Activated CD4-positive, alpha-beta memory T cell treated with anti-CD3 and anti-CD28 coated beads for 36 hours (primary cell): ENCODE data around the gene COMMD6. TPM values are rescaled to one million over a fixed set of nuclear protein-coding genes. Genes with fewer than 3 reads are reported as not detected.
A peak's percentile ranks its signal among the peaks of the same experiment; 100 is the strongest.

Source experiments
- CTCF ChIA-PET: fragments of 350-600 bp; sonication (Branson Sonifier 250); formaldehyde crosslinking; loops from one replicate; lab custom pipeline; 2021; ENCODE audit warnings: antibody characterized with exemption, inconsistent platforms; lab: Charles Lee
- POLR2A ChIA-PET: fragments of 350-600 bp; sonication (Branson Sonifier 250); formaldehyde crosslinking; loops from one replicate; lab custom pipeline; 2021; ENCODE audit warnings: antibody characterized with exemption; lab: Charles Lee
- DNase-seq: peaks from one replicate; pipeline ENCODE4 v3.0.0-alpha.2; 2020
- H3K27ac Mint-ChIP-seq: one replicate; pipeline ENCODE4 v1.8.0; 2021; ENCODE audit warnings: mixed read lengths
- H3K27me3 Mint-ChIP-seq: one replicate; pipeline ENCODE4 v1.8.0; 2021; ENCODE audit warnings: mixed read lengths
- H3K36me3 Mint-ChIP-seq: one replicate; pipeline ENCODE4 v1.8.0; 2021; ENCODE audit warnings: mixed read lengths
- H3K4me1 Mint-ChIP-seq: one replicate; pipeline ENCODE4 v1.8.0; 2021; ENCODE audit warnings: low read depth, mixed read lengths
- H3K4me3 Mint-ChIP-seq: one replicate; pipeline ENCODE4 v1.8.0; 2021; ENCODE audit warnings: mild to moderate bottlenecking, mixed read lengths
- H3K9me3 Mint-ChIP-seq: one replicate; pipeline ENCODE4 v1.8.0; 2021; ENCODE audit warnings: mixed read lengths
- intact Hi-C: fragments of 100-400 bp; cut with micrococcal nuclease; formaldehyde crosslinking; loops from one replicate; pipeline ENCODE4 v1.15.1; 2023
- total RNA-seq, 2 experiments: library from RNA; stranded (reverse); gene quantifications; one replicate each; pipeline ENCODE4 v1.2.3, GENCODE V29; 2021

The COMMD6 gene
- total RNA-seq = 100 to 1,000 TPM; 130 to 136 TPM

GRCh38 chr13:75537401-75538365 lies at the start of gene COMMD6:
COMMD6 (minus strand) TSS chr13:75537841; CDS start chr13:75537805, 36 bp downstream.
- peak; percentile 80 for DNase-seq
- no peaks in the 10 kb centered on the region for H3K27me3 Mint-ChIP-seq
- H3K4me3 Mint-ChIP-seq = peak within 1 kb of the TSS; percentile 98
- peaks cover 13% of the 10 kb centered on the region for H3K36me3 Mint-ChIP-seq
- H3K27ac Mint-ChIP-seq = peak within 1 kb of the TSS; percentile 85
- POLR2A ChIA-PET = no interaction called here
- intact Hi-C loops = loop anchor here (1.0 to 2.0 kb wide), 3 partner anchors 12 to 171 kb away; partner anchors contain the start of genes TBC1D4 and UCHL3
- CTCF ChIA-PET = interaction anchor here (1.2 kb wide), 1 partner anchor 65 kb away, joined by 3 read pairs; no protein-coding TSS in a partner anchor
- H3K4me1 Mint-ChIP-seq = peaks cover 22% of the 10 kb centered on the region
- no peaks in the 10 kb centered on the region for H3K9me3 Mint-ChIP-seq

- Mint-ChIP-seq H3K36me3 (peaks cover 41% of the 10 kb centered on the region), H3K4me3 (no peak overlapping the region), H3K9me3 (peaks cover 18% of the 10 kb centered on the region), H3K4me1 (no peaks in the 10 kb centered on the region), H3K27me3 (no peaks in the 10 kb centered on the region), H3K27ac (no peak overlapping the region)
- no peak for DNase-seq
- CTCF ChIA-PET = no interaction called here
- POLR2A ChIA-PET = no interaction called here
- intact Hi-C loops = no loop called here
Measured at GRCh38 chr13:75585153-75585552, 47.5 kb upstream of the COMMD6 start.

- Mint-ChIP-seq H3K36me3 (peaks cover 37% of the 10 kb centered on the region), H3K4me1 (peaks cover 9% of the 10 kb centered on the region), H3K27ac (no peak overlapping the region), H3K4me3 (no peak overlapping the region), H3K27me3 (no peaks in the 10 kb centered on the region), H3K9me3 (peaks cover 18% of the 10 kb centered on the region)
- no peak for DNase-seq
- CTCF ChIA-PET = interaction anchor here (0.6 kb wide), 1 partner anchor 1744 kb away, joined by 3 read pairs; no protein-coding TSS in a partner anchor
- POLR2A ChIA-PET = no interaction called here
- intact Hi-C loops = no loop called here
Measured at GRCh38 chr13:75583091-75583490, 45.5 kb upstream of the COMMD6 start.

DNA sequence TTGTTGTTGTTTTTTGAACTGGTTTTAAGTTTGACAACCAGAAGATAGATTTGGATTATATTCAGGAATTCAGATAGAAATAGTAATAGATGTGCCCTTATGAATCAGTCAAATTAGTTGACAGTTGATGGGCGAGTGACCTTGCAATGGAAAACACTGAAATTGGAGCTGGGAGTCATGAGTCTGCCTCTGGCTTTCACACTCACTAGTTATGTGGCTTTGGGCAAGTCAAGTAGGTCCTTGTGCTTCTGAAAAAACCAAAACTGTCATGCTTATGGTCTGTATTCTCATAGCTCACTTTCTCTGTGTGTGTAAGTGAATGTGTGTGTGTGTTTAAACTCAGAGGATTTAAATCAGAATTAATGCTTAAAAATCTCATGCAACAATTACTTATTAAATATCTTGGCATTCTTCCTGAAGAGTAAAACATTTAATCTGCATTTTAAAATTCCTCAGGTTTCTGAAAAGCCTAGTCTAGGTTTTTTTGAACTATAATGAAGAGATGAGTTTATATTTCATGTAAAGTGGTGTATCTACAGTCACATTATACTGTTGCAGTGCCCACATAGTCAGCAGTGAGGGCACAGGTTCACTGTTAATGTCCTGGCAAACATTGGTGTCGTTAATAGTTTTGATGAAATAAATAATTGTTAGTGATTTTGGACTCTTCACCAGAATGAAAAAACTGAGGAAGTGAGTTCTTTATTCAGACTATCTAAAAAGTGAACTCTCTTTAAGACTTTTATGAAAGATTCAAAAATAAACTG lies 44.4 kb upstream of the COMMD6 start:
- DNase-seq = no peak
- H3K9me3 Mint-ChIP-seq = peaks cover 18% of the 10 kb centered on the region
- peaks cover 12% of the 10 kb centered on the region for H3K4me1 Mint-ChIP-seq
- no peak overlapping the region for H3K27ac Mint-ChIP-seq
- H3K36me3 Mint-ChIP-seq = peaks cover 37% of the 10 kb centered on the region
- intact Hi-C loops = no loop called here
- no peak overlapping the region for H3K4me3 Mint-ChIP-seq
- ChIA-PET POLR2A (no interaction called here), CTCF (no interaction called here)
- no peaks in the 10 kb centered on the region for H3K27me3 Mint-ChIP-seq

DNA sequence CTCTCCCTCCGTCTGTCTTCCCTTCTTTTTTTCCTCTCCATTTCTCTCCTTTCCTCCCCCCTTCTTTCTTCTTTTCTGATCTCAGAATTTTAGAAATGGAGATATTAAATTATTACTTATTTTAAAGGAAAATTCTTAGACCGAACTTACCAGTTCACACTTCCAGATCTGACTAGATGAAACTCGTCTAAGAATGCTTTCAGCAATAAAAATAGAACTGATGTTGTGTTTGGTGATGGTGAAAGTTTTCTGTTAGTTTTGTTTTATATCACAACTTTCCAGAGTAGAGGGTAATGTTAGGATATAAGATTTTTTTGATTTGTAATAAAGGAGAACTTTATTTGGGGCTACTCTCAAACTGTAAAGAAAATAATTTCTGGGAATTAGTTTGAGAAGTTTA lies 41.9 kb upstream of the COMMD6 start:
- Mint-ChIP-seq H3K36me3 (peaks cover 39% of the 10 kb centered on the region), H3K4me1 (peaks cover 12% of the 10 kb centered on the region), H3K9me3 (peaks cover 12% of the 10 kb centered on the region), H3K4me3 (no peak overlapping the region), H3K27me3 (no peaks in the 10 kb centered on the region), H3K27ac (no peak overlapping the region)
- no peak for DNase-seq
- ChIA-PET POLR2A (no interaction called here), CTCF (no interaction called here)
- intact Hi-C loops = no loop called here

GRCh38 chr13:75569576-75569975 lies 31.9 kb upstream of the COMMD6 start:
- CTCF ChIA-PET = no interaction called here
- POLR2A ChIA-PET = interaction anchor here (0.6 kb wide), 1 partner anchor 71 kb away, joined by 4 read pairs; no protein-coding TSS in a partner anchor
- no peaks in the 10 kb centered on the region for H3K4me1 Mint-ChIP-seq
- H3K27me3 Mint-ChIP-seq = no peaks in the 10 kb centered on the region
- H3K27ac Mint-ChIP-seq = no peak overlapping the region
- H3K9me3 Mint-ChIP-seq = no peaks in the 10 kb centered on the region
- intact Hi-C loops = no loop called here
- H3K36me3 Mint-ChIP-seq = peaks cover 52% of the 10 kb centered on the region
- H3K4me3 Mint-ChIP-seq = no peak overlapping the region
- no peak for DNase-seq

DNA sequence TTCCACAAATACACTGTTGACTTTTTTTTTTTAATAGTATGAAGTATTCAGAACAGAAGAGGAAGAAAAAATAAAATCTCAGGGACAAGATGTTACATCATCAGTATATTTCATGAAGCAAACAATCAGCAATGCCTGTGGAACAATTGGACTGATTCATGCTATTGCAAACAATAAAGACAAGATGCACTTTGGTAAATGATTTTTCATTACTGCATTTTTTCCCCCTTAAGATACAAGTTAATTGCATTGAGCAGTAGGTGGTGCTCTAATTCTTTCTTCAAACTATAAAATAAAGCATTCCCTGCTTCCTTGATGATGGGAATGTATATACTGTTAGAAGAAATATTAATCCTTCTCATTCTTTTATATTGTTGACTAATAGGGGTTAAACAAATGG lies 29.0 kb upstream of the COMMD6 start:
- ChIA-PET CTCF (no interaction called here), POLR2A (no interaction called here)
- H3K27me3 Mint-ChIP-seq = no peaks in the 10 kb centered on the region
- no peak overlapping the region for H3K4me3 Mint-ChIP-seq
- intact Hi-C loops = no loop called here
- no peaks in the 10 kb centered on the region for H3K9me3 Mint-ChIP-seq
- H3K27ac Mint-ChIP-seq = no peak overlapping the region
- DNase-seq = no peak
- no peaks in the 10 kb centered on the region for H3K4me1 Mint-ChIP-seq
- H3K36me3 Mint-ChIP-seq = peaks cover 32% of the 10 kb centered on the region

GRCh38 chr13:75558145-75558840 lies 20.7 kb upstream of the COMMD6 start:
- H3K4me3 Mint-ChIP-seq = no peak overlapping the region
- CTCF ChIA-PET = no interaction called here
- no peak overlapping the region for H3K27ac Mint-ChIP-seq

GRCh38 chr13:75556961-75557360 lies 19.3 kb upstream of the COMMD6 start:
- CTCF ChIA-PET = interaction anchor here (0.6 kb wide), 1 partner anchor 239 kb away, joined by 3 read pairs; no protein-coding TSS in a partner anchor
- no peaks in the 10 kb centered on the region for H3K9me3 Mint-ChIP-seq
- peaks cover 40% of the 10 kb centered on the region for H3K4me1 Mint-ChIP-seq
- intact Hi-C loops = loop anchor here (10.0 kb wide), 1 partner anchor 1792 kb away; no protein-coding TSS in a partner anchor
- POLR2A ChIA-PET = no interaction called here
- H3K36me3 Mint-ChIP-seq = peaks cover 17% of the 10 kb centered on the region
- DNase-seq = no peak
- no peak overlapping the region for H3K27ac Mint-ChIP-seq
- no peaks in the 10 kb centered on the region for H3K27me3 Mint-ChIP-seq
- no peak overlapping the region for H3K4me3 Mint-ChIP-seq

More at GRCh38 chr13:75558145-75558840, 20.7 kb upstream of the COMMD6 start:
- POLR2A ChIA-PET = no interaction called here
- no peaks in the 10 kb centered on the region for H3K9me3 Mint-ChIP-seq
- peaks cover 17% of the 10 kb centered on the region for H3K36me3 Mint-ChIP-seq
- intact Hi-C loops = loop anchor here (10.0 kb wide), 1 partner anchor 1793 kb away; no protein-coding TSS in a partner anchor
- peaks cover 33% of the 10 kb centered on the region for H3K4me1 Mint-ChIP-seq
- no peak for DNase-seq
- no peaks in the 10 kb centered on the region for H3K27me3 Mint-ChIP-seq

- intact Hi-C loops = loop anchor here (10.0 kb wide), 1 partner anchor 1791 kb away; no protein-coding TSS in a partner anchor
Measured at GRCh38 chr13:75555836-75556235, 18.2 kb upstream of the COMMD6 start.

GRCh38 chr13:75554981-75555380 lies 17.3 kb upstream of the COMMD6 start:
- Mint-ChIP-seq H3K9me3 (no peaks in the 10 kb centered on the region), H3K4me1 (peaks cover 52% of the 10 kb centered on the region), H3K27ac (no peak overlapping the region), H3K4me3 (no peak overlapping the region), H3K36me3 (peaks cover 17% of the 10 kb centered on the region), H3K27me3 (no peaks in the 10 kb centered on the region)
- intact Hi-C loops = loop anchor here (10.0 kb wide), 1 partner anchor 1790 kb away; no protein-coding TSS in a partner anchor
- DNase-seq = no peak
- CTCF ChIA-PET = no interaction called here
- POLR2A ChIA-PET = no interaction called here

More at GRCh38 chr13:75555836-75556235, 18.2 kb upstream of the COMMD6 start:
- ChIA-PET CTCF (no interaction called here), POLR2A (no interaction called here)
- DNase-seq = no peak
- peaks cover 17% of the 10 kb centered on the region for H3K36me3 Mint-ChIP-seq
- H3K27me3 Mint-ChIP-seq = no peaks in the 10 kb centered on the region
- peaks cover 46% of the 10 kb centered on the region for H3K4me1 Mint-ChIP-seq
- H3K4me3 Mint-ChIP-seq = no peak overlapping the region
- no peak overlapping the region for H3K27ac Mint-ChIP-seq
- H3K9me3 Mint-ChIP-seq = no peaks in the 10 kb centered on the region
